Fibroblast of lung (primary cell): ENCODE measurements around the gene CHKA.

Source experiments
- EZH2 ChIP-seq: IDR thresholded peaks from 2 replicates; pipeline ENCODE4 v1.5.1; 2012; ENCODE audit warnings: low read length, control low read depth, mild to moderate bottlenecking; ENCODE audit errors: missing control alignments
- TF ChIP-seq, protein P1 (sequence below), 2 donors: IDR thresholded peaks in 1 of 2; conservative IDR thresholded peaks in 1 of 2; 1 replicate in 1 of 2; 2 replicates in 1 of 2; pipeline ENCODE4 v1.5.1; 2011 to 2012; ENCODE audit warnings: low read length in 2 of 2, control low read depth in 1 of 2, inconsistent platforms in 1 of 2, low read depth in 1 of 2, mild to moderate bottlenecking in 1 of 2

DNA sequence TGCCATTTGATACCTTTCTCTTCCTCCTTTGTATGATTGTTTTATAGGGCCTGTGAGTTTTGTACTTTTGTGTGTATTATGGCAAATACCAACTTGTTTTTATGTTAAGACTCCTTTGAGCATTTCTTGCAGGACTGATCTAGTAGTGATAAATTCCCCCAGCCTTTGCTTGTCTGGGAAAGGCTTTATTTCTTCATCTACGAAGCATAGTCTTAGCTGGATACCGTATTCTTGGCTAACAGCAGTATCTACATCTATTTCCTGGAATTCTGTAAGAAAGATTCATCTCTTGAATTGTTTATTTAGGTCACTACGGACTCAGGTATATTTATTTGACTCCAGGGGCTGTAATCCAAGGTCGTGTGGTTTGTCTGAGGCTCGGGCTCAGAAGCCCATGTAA lies 96.7 kb downstream of the CHKA start:
- TF ChIP-seq, protein P1, sequence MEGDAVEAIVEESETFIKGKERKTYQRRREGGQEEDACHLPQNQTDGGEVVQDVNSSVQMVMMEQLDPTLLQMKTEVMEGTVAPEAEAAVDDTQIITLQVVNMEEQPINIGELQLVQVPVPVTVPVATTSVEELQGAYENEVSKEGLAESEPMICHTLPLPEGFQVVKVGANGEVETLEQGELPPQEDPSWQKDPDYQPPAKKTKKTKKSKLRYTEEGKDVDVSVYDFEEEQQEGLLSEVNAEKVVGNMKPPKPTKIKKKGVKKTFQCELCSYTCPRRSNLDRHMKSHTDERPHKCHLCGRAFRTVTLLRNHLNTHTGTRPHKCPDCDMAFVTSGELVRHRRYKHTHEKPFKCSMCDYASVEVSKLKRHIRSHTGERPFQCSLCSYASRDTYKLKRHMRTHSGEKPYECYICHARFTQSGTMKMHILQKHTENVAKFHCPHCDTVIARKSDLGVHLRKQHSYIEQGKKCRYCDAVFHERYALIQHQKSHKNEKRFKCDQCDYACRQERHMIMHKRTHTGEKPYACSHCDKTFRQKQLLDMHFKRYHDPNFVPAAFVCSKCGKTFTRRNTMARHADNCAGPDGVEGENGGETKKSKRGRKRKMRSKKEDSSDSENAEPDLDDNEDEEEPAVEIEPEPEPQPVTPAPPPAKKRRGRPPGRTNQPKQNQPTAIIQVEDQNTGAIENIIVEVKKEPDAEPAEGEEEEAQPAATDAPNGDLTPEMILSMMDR (conservative IDR thresholded peaks at IDR 0.05 in 1 of 2, IDR thresholded peaks at IDR 0.05 in 1 of 2; ENCODE audit: low read depth in 1 of 2, low read length in 2 of 2), result no peak
- no peak for TF ChIP-seq EZH2
